ENCODE results near the gene SERTM2. TPM values are rescaled to one million over a fixed set of nuclear protein-coding genes. Genes with fewer than 3 reads are reported as not detected.

The SERTM2 gene
- polyA plus RNA-seq, 1 donor (not counting 4 experiments of a cell fraction or from before 2014, with no cell fraction given) = not detected

DNA sequence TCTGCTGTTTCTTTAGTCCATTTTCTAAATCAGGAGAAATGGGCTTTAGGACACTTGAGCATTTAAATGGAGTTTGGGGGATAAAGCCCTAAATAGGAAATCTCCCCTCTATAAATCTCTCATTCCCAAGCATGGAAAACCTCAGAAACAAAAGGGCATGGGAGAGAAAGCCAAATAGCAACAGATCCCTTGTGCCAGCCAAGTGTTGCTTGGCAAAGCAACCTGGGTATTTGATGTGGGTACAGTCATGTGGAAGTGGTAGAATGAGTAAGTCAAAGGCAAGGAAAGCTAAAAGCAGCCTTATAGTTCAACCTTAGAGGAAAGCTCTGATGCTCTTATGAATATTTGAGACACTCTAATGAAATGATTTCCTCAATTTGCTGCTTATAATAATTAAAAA lies 29.5 kb upstream of the SERTM2 start:
- H4K20me1 ChIP-seq (ENCODE audit: control insufficient read depth, extremely low read depth, insufficient read depth, low read length) = no peaks in the 10 kb centered on the region
- peaks cover 13% of the 10 kb centered on the region for H3K27me3 ChIP-seq (ENCODE audit: control insufficient read depth, extremely low read depth, insufficient read depth, low read length)
- no peak overlapping the region for H3K4me2 ChIP-seq (ENCODE audit: control insufficient read depth, extremely low read depth, insufficient read depth, low read depth, low read length)
- no peaks in the 10 kb centered on the region for H3K4me1 ChIP-seq (ENCODE audit: control insufficient read depth, extremely low read depth, insufficient read depth, low read length)
- dilution Hi-C loops (cut with MboI; ENCODE audit: extremely low pct_ligation_motif_present, low sequenced_read_pairs) = no loop called here
- TF ChIP-seq EZH2 (IDR thresholded peaks at IDR 0.05; ENCODE audit: low read length) = no peak
- TF ChIP-seq, protein P1, sequence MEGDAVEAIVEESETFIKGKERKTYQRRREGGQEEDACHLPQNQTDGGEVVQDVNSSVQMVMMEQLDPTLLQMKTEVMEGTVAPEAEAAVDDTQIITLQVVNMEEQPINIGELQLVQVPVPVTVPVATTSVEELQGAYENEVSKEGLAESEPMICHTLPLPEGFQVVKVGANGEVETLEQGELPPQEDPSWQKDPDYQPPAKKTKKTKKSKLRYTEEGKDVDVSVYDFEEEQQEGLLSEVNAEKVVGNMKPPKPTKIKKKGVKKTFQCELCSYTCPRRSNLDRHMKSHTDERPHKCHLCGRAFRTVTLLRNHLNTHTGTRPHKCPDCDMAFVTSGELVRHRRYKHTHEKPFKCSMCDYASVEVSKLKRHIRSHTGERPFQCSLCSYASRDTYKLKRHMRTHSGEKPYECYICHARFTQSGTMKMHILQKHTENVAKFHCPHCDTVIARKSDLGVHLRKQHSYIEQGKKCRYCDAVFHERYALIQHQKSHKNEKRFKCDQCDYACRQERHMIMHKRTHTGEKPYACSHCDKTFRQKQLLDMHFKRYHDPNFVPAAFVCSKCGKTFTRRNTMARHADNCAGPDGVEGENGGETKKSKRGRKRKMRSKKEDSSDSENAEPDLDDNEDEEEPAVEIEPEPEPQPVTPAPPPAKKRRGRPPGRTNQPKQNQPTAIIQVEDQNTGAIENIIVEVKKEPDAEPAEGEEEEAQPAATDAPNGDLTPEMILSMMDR (optimal IDR thresholded peaks at IDR 0.05 in 1 of 3, IDR thresholded peaks at IDR 0.05 in 1 of 3, conservative IDR thresholded peaks at IDR 0.05 in 1 of 3; ENCODE audit: extremely low read depth in 1 of 3, insufficient read depth in 2 of 3, low read length in 3 of 3) = no peak
- no peaks in the 10 kb centered on the region for H3K36me3 ChIP-seq (ENCODE audit: control insufficient read depth in 2 of 2, extremely low read depth in 1 of 2, insufficient read depth in 2 of 2, low read length in 2 of 2)
- H3K9me3 ChIP-seq (ENCODE audit: control insufficient read depth, low read depth, low read length) = no peaks in the 10 kb centered on the region
- H3K4me3 ChIP-seq (ENCODE audit: control insufficient read depth in 2 of 3, extremely low read depth in 1 of 3, insufficient read depth in 2 of 3, low read depth in 1 of 3, low read length in 3 of 3) = no peak overlapping the region
- H3K9ac ChIP-seq (ENCODE audit: control insufficient read depth, extremely low read depth, insufficient read depth, low read length) = no peak overlapping the region
- H3K27ac ChIP-seq (ENCODE audit: control insufficient read depth, insufficient read depth, low read length) = no peak overlapping the region
- H3K79me2 ChIP-seq (ENCODE audit: control insufficient read depth, insufficient read depth, low read length) = no peaks in the 10 kb centered on the region
- DNase-seq (ENCODE audit: low read depth, low spot score) = no peak
- no peak for FAIRE-seq
- no peaks in the 10 kb centered on the region for H3K9me1 ChIP-seq (ENCODE audit: control insufficient read depth, extremely low read depth, insufficient read depth, low read length)
- H2AFZ ChIP-seq (ENCODE audit: control insufficient read depth, low read length) = no peak overlapping the region

DNA sequence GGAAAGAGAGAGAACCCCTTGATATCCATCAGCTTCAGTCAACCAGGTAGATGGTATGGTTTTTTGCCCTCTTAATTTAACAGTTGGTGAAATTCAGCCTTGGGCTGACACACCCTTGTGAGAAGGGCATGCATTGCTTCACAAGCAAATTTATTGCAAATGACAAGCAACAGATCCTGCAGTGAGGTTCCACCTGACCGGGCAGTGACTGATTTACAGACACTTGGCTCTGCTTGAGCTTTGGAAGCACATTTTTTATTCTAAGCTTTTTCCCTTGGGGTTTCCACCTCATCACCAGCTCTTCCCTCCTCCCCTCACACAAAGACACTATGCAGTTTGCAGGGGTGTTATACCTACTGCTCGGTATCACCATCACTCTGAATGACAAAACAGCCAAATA lies 28.3 kb upstream of the SERTM2 start:
- DNase-seq (ENCODE audit: low read depth, low spot score) (no peak), FAIRE-seq (no peak)
- no peaks in the 10 kb centered on the region for H3K36me3 ChIP-seq (ENCODE audit: control insufficient read depth in 2 of 2, extremely low read depth in 1 of 2, insufficient read depth in 2 of 2, low read length in 2 of 2)
- H3K9me1 ChIP-seq (ENCODE audit: control insufficient read depth, extremely low read depth, insufficient read depth, low read length) = no peaks in the 10 kb centered on the region
- TF ChIP-seq, protein P1 (optimal IDR thresholded peaks at IDR 0.05 in 1 of 3, IDR thresholded peaks at IDR 0.05 in 1 of 3, conservative IDR thresholded peaks at IDR 0.05 in 1 of 3; ENCODE audit: extremely low read depth in 1 of 3, insufficient read depth in 2 of 3, low read length in 3 of 3) = no peak
- no peak for TF ChIP-seq EZH2 (IDR thresholded peaks at IDR 0.05; ENCODE audit: low read length)
- dilution Hi-C loops (cut with MboI; ENCODE audit: extremely low pct_ligation_motif_present, low sequenced_read_pairs) = no loop called here
- H3K4me2 ChIP-seq (ENCODE audit: control insufficient read depth, extremely low read depth, insufficient read depth, low read depth, low read length) = no peak overlapping the region
- H3K27me3 ChIP-seq (ENCODE audit: control insufficient read depth, extremely low read depth, insufficient read depth, low read length) = peaks cover 13% of the 10 kb centered on the region
- H2AFZ ChIP-seq (ENCODE audit: control insufficient read depth, low read length) = no peak overlapping the region
- H3K9ac ChIP-seq (ENCODE audit: control insufficient read depth, extremely low read depth, insufficient read depth, low read length) = no peak overlapping the region
- H3K4me3 ChIP-seq (ENCODE audit: control insufficient read depth in 2 of 3, extremely low read depth in 1 of 3, insufficient read depth in 2 of 3, low read depth in 1 of 3, low read length in 3 of 3) = no peak overlapping the region
- H3K4me1 ChIP-seq (ENCODE audit: control insufficient read depth, extremely low read depth, insufficient read depth, low read length) = no peaks in the 10 kb centered on the region
- H4K20me1 ChIP-seq (ENCODE audit: control insufficient read depth, extremely low read depth, insufficient read depth, low read length) = no peaks in the 10 kb centered on the region
- no peaks in the 10 kb centered on the region for H3K9me3 ChIP-seq (ENCODE audit: control insufficient read depth, low read depth, low read length)
- H3K79me2 ChIP-seq (ENCODE audit: control insufficient read depth, insufficient read depth, low read length) = no peaks in the 10 kb centered on the region
- no peak overlapping the region for H3K27ac ChIP-seq (ENCODE audit: control insufficient read depth, insufficient read depth, low read length)
